ENCODE measurements around the gene CSTPP1.

DNA sequence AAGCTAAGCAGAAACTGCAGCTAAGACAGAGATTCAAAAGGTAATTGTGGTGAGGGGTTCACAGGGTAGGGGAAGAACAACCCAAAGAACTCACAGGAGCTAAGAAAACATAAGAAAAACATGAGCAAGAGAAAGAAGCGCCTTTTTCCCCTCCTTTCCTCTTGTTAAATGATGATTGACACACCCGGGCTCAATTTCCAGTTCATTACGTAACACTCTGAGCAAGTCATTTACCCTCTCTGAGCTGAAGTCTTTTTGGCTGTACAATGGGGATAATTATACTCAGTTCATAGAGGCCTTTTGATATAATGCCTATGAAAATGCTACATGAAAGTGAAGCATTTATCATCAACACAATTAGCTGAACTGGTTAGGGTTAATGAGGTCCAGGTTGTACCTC lies 35.4 kb upstream of the CSTPP1 start:
- TF ChIP-seq, protein P1, sequence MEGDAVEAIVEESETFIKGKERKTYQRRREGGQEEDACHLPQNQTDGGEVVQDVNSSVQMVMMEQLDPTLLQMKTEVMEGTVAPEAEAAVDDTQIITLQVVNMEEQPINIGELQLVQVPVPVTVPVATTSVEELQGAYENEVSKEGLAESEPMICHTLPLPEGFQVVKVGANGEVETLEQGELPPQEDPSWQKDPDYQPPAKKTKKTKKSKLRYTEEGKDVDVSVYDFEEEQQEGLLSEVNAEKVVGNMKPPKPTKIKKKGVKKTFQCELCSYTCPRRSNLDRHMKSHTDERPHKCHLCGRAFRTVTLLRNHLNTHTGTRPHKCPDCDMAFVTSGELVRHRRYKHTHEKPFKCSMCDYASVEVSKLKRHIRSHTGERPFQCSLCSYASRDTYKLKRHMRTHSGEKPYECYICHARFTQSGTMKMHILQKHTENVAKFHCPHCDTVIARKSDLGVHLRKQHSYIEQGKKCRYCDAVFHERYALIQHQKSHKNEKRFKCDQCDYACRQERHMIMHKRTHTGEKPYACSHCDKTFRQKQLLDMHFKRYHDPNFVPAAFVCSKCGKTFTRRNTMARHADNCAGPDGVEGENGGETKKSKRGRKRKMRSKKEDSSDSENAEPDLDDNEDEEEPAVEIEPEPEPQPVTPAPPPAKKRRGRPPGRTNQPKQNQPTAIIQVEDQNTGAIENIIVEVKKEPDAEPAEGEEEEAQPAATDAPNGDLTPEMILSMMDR (IDR thresholded peaks at IDR 0.05) = no peak
- no peak for TF ChIP-seq EZH2 (IDR thresholded peaks at IDR 0.05)
